ENCODE data around the gene BMP6. TPM values are rescaled to one million over a fixed set of nuclear protein-coding genes. Genes with fewer than 3 reads are reported as not detected.

The BMP6 gene
- total RNA-seq, 4 donors from 2014 or later = 1.8 to 7.4 (median 3.8) TPM

- no peak overlapping the region for H3K27ac ChIP-seq
- DNase-seq (ENCODE audit: low spot score in 2 of 2) = no peak
- H3K4me1 ChIP-seq = peaks cover 22% of the 10 kb centered on the region
- H3K4me3 ChIP-seq = peak overlapping the region; percentile 96
- TF ChIP-seq POLR2AphosphoS5 (IDR thresholded peaks at IDR 0.05) (no peak), EP300 (IDR thresholded peaks at IDR 0.05) (no peak), POLR2A (IDR thresholded peaks at IDR 0.05) (no peak), CTCF (IDR thresholded peaks at IDR 0.05) (no peak)
- 88% methylated on average over 11 of the region's 11 CpGs for WGBS
- H3K27me3 ChIP-seq = no peaks in the 10 kb centered on the region
- H3K36me3 ChIP-seq = no peaks in the 10 kb centered on the region
- H3K9me3 ChIP-seq = no peaks in the 10 kb centered on the region
Observed at GRCh38 chr6:7911345-7911725, 185.4 kb downstream of the BMP6 start.

DNA sequence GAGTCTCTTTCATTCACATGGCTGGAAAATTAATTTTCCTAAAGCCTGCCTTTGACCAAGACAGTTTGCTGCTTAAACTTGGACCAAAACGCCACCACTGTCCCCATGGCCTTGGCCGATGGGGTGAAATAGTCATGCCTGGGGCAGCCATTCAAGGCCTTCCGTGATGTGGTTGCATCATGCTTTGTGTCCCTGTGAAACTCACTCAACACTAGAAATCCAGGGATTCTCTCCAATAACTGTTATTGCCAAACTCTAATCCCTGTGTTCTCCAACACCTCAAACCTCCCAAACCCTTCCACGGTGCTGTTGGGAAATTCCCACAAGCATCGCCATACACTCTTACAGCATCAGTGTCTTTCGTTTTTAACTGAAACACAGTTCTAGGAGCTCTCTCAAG lies 186.1 kb downstream of the BMP6 start:
- DNase-seq (ENCODE audit: low spot score in 2 of 2) = no peak
- H3K9me3 ChIP-seq = no peaks in the 10 kb centered on the region
- H3K4me3 ChIP-seq = no peak overlapping the region
- no peaks in the 10 kb centered on the region for H3K36me3 ChIP-seq
- 71% methylated on average over 6 of the region's 6 CpGs for WGBS
- H3K4me1 ChIP-seq = peaks cover 22% of the 10 kb centered on the region
- TF ChIP-seq CTCF (IDR thresholded peaks at IDR 0.05) (no peak), POLR2AphosphoS5 (IDR thresholded peaks at IDR 0.05) (peak in 2 of 3 donors; percentile 58 to 81), POLR2A (IDR thresholded peaks at IDR 0.05) (no peak), EP300 (IDR thresholded peaks at IDR 0.05) (no peak)
- H3K27me3 ChIP-seq = no peaks in the 10 kb centered on the region
- no peak overlapping the region for H3K27ac ChIP-seq

GRCh38 chr6:7912736-7913517 lies 187.0 kb downstream of the BMP6 start:
- H3K27me3 ChIP-seq = no peaks in the 10 kb centered on the region
- no peaks in the 10 kb centered on the region for H3K9me3 ChIP-seq
- no peak overlapping the region for H3K4me3 ChIP-seq
- H3K4me1 ChIP-seq = peaks cover 22% of the 10 kb centered on the region
- no peak for DNase-seq (ENCODE audit: low spot score in 2 of 2)
- H3K36me3 ChIP-seq = no peaks in the 10 kb centered on the region
- TF ChIP-seq CTCF (IDR thresholded peaks at IDR 0.05) = no peak
- TF ChIP-seq POLR2A (IDR thresholded peaks at IDR 0.05) = no peak
- no peak for TF ChIP-seq EP300 (IDR thresholded peaks at IDR 0.05)
- TF ChIP-seq POLR2AphosphoS5 (IDR thresholded peaks at IDR 0.05) = no peak
- H3K27ac ChIP-seq = no peak overlapping the region
- WGBS = 64% methylated on average over 8 of the region's 8 CpGs

GRCh38 chr6:7914311-7914710 lies 188.4 kb downstream of the BMP6 start:
- 88% methylated on average over 5 of the region's 5 CpGs for WGBS
- no peak for DNase-seq (ENCODE audit: low spot score in 2 of 2)
- H3K4me1 ChIP-seq = peaks cover 11% of the 10 kb centered on the region
- no peaks in the 10 kb centered on the region for H3K36me3 ChIP-seq
- no peaks in the 10 kb centered on the region for H3K27me3 ChIP-seq
- H3K4me3 ChIP-seq = no peak overlapping the region
- no peaks in the 10 kb centered on the region for H3K9me3 ChIP-seq
- H3K27ac ChIP-seq = no peak overlapping the region
- TF ChIP-seq CTCF (IDR thresholded peaks at IDR 0.05) (no peak), POLR2AphosphoS5 (IDR thresholded peaks at IDR 0.05) (no peak), EP300 (IDR thresholded peaks at IDR 0.05) (no peak), POLR2A (IDR thresholded peaks at IDR 0.05) (no peak)

DNA sequence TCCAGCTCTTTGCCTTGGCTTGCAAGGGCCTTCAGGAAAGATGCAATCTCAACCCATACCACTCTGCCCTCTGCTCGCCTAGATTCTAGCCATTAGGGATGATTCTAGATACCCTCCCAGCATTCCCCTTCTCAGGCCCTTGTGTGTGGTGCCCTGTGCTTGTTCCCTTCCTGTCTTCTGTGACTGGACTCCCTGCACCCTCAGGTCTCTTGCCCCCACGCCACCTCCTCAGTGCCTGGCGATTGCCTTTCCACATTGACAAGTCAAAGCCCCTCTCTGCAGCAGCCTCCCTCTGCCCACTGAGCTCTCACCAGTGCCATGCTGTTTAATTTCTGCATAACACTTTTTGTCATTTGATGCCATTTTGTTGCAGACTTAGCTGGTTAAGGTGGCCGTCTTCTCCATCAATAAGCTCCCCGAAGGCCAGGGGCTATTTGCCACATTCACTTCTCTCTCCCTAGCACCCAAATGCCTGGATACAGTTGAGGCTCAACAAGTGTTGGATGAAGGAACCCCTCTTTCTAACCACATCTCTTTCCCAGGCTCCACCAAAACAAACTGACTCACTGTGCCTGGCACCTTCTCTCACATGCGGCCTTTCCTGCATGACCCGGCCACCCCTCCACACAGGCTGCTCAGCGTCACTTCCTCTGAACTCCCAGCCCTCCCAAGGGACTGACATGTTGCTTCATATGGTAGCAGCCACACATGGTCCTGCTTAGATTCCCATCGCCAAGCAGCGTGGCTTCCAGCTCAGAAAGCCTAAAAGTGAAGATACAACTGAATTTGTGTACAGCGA lies 189.3 kb downstream of the BMP6 start:
- no peaks in the 10 kb centered on the region for H3K36me3 ChIP-seq
- peaks cover 9% of the 10 kb centered on the region for H3K4me1 ChIP-seq
- no peaks in the 10 kb centered on the region for H3K27me3 ChIP-seq
- no peak overlapping the region for H3K27ac ChIP-seq
- WGBS = 77% methylated on average over 11 of the region's 11 CpGs
- DNase-seq (ENCODE audit: low spot score in 2 of 2) = peak; percentile 90 to 91
- no peak overlapping the region for H3K4me3 ChIP-seq
- no peaks in the 10 kb centered on the region for H3K9me3 ChIP-seq
- no peak for TF ChIP-seq EP300 (IDR thresholded peaks at IDR 0.05)
- TF ChIP-seq POLR2AphosphoS5 (IDR thresholded peaks at IDR 0.05) = peak in 1 of 3 donors; percentile 49
